Stimulated activated CD8-positive, alpha-beta memory T cell treated with anti-CD3 and anti-CD28 coated beads, Interleukin-15, amount 100 ng/mL, for 48 hours (primary cell): ENCODE data around the gene TP63.

Experiments
- DNase-seq, 2 donors: peaks; one replicate each; pipeline ENCODE4 v3.0.0-alpha.2; 2020; ENCODE audit warnings: low read depth in 2 of 2

Gene TP63

DNA sequence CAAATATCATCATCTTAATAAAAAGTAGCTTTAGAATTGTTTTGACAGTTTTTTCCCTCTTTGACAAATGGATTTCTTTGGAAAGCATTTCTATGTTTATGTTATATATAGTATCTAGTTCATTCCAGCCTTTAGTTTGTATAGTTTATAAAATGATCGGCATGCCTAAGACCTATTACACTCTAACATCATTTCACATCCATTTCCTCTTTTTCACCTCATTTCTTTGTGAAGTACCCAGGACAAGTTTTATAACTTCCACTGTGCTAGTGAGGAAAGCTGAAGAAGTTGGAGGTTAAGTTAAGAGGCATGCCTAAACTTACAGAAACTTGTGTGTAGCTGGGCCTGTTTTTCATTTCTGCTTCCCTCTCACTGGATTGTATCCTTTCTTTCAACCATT, 178.4 kb downstream of the TP63 start:
- no peak for DNase-seq

DNA sequence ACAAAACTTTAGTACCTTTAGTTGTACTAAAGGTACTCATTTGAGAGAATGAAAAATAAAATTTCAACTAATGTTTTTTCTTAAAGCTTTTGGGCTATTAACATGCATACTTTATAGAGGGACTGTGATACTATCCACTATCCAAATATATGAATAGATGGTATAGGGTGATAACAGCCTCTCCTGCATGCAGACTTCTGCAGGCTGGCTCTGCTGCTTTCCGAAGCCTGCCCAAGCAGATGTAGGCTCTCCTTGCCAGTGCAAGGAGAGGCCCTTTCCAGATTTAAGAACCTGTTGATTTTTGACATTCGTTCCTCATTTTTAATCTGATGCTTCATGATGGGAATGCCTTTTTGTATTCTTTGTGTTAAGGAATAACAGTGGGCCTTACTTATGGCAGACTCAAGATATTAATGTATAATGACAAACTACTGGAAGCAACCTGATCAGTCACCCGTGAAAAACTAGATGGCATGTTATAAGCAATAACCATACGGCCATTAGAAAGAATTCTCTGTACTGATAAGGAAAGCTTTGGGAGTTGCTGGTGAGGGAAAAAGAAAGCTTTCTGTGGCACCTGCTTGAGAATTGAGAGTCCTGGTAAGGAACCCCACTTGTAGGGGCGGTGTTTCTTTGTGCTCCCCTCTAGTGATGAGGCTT, 181.7 kb downstream of the TP63 start:
- no peak for DNase-seq

DNA sequence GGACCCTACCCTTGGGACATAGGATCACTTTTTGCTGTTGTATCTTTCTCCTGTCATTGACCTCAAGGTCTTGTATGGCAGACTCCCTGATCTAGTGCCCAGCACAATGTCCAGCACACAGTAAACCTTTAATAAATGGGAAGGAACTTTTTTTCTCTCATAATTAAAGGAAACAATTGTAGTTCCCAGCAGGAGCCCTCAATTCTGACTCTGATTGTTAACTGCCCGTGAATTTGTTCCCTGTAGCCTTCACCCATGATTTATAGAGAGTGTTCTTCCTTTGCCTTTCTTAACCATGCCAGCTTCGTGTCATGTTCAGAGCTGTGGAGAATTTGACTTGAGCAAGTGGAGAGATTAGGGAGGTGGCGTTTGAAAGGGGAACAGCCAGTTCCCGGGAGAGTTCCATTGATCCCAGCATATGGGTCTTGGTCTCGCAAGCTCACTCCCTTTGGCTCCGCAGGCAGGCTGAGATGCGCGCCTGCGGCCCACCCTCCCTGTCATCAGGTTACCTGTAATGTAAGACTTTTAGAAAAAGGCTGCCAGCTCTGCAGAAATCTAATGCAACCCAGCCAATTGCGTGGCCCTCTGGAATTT, 182.6 kb downstream of the TP63 start:
- DNase-seq = no peak

DNA sequence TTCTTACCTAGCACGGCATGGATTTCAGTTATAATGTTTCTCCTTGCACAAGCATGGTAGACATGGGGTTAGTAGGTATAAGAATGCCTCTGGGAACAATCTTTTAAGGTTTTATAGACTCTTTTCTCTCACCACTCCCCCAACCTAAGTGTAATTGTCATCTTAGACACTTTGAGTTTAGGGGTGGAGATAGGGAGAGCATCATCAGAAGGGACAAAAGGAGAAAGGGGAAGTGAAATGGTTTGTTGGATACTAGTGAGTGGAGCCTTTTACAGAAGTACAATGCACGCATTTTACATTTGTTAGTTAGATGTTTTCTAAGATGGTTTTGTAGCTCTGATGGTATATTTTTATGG, 189.2 kb downstream of the TP63 start:
- DNase-seq = no peak

DNA sequence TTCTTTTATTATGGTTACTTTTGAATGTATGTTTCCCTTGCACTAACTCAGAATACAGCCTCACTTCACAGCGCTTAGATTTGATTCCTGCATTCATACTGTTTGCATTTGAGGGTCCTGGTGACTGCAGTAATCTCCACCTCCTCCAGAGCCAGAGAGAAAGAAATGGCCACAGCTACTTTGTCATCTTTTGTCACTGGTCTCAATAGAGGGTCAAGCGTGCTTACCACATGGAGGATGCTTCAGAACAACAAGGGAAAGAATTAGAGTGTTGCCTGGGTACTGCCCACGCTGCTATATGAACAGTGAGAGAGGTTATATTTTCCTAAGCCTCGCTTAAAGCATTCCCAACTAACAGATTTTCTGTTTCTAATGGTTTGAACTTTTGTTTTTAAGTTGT, 190.1 kb downstream of the TP63 start:
- DNase-seq = no peak

DNA sequence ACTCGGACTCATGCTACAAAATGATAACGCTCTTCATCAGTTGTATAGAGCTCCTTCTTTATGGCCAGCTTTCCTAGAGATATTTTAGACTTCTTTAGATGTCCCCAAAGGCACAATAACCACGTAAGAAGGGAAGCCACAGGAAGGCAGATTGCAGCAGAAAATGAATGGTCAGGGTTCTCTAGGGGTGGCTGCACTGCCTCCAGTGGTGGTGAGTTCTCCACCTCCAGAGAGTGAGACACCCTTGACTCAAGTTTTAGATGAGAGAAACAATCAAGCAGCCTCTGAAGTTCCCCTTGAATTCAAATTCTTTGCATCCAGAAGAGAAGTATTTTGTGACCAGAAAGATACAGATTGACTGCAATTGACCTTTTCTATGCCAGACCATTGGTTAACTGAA, 191.5 kb downstream of the TP63 start:
- DNase-seq = no peak

DNA sequence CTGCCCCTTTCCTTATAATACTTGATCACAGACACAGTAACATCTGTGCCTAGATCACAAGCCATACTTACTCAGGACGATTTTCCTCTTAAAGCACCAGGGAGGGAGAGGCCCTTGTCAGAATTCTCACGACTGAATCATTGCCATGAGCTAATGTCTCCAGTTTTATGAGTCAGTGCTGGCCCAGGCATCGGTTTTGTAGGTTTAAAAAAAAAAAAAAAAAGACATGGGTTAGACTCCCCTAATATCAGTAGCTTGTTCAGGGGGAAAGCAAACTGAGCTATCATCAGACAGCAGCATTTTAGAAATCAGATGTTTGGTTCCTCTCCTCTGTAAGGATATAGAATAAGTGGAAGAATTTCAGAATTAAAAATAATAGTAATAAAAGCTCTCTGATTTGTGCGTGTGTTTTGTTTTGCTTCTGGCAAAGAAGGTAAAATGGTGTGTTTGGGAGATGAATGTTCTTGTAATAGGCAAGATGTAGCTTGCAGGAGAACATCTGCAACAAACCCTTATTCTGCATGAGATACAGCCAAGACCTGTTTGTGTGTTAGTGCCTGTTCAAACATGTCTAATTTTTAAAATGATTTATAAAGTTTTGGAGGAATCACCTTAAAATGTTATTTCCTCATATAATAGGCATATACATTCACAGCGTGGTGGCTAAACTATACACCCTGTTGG, 193.6 kb downstream of the TP63 start:
- DNase-seq = no peak

DNA sequence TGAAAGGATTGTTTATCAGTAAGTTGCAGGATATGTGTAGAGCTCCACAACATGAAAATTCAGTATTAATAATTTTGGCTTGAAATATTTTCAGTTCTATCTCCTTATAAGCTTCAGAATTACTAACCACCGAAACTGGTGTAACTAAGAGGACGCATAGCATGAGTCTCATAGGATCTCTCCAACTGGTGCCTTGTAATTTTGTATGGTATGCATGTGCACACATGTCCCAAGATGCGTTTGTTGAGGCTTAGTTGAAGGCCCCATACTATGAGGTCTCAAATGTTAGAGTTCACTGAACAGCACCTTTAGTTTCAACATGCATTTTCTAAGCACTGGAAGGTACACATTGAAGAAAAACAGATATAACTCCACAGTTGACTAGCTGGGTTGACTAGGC, 195.4 kb downstream of the TP63 start:
- DNase-seq = no peak

DNA sequence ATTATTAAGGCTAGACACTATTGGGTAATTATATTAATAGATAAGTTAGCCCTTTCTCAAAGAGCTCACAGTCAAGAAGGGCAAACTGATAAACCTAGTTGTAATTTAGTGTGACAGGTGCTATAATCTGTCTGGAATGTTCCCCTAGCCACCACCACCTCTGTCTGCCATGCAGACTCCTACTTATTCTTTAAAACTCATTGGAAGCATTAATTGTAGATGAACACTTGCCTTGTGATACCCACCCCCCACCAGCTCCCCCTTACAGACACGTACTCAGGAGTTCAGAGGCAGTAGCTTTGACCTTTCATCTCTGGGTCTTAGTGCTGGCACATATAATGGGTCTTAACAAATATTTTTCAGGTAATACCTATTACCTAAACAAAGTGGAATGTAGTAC, 195.9 kb downstream of the TP63 start:
- no peak for DNase-seq

DNA sequence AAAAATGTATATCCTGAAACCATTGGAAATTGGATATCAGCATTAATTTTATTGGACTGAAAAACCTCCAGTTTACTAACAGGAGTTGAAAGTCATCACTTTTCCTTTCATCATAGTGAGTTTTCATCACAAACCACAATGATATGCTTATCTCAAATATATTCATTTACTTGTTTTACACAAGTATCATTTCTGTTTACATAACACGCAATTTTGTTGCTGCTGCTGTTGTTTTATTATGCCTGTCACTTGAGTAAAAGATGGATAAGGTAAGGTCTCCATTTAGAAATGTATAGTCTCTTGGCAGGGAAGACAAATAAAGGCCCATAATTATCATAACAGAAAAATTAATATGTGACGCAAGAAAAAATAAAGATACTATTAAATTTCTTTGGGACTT, 199.2 kb downstream of the TP63 start:
- DNase-seq = no peak

DNA sequence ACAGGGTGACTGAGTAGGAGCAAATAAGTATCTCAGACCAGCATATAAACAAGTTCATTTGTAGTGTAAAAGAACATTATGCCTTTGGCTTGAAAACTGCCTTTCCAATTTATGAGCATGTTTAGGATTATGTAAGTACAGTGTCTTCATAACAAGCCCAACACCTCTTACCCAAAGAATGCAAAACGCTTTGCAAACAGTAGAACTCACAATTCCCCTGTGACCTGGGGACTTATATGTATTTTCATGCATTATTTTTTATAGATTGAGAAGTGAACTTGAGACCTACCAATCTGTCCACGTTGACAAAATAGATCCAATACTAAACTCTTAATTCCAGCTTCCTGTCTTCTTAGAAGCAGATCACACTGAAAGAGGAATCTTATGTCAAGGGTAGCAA, 202.1 kb downstream of the TP63 start:
- DNase-seq = no peak

DNA sequence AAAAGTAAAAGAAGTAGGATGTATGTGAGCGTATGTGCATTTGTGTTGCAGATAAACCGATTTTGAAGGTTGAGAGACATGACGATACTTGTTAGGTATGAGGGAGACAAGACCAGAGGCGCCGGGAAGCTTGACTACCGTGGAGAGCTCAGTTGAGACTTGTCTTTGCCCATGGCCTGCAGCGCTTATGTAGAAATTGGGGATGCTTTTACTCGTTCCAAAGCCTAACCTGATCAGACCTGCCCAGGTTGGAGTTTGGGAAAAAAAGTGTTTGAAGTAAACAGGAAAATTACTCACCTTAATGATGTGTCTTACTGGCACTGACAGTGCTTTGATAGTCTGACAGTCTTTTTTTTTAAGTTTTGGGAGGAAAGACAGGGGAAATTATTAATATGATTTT, 202.8 kb downstream of the TP63 start:
- DNase-seq = no peak

DNA sequence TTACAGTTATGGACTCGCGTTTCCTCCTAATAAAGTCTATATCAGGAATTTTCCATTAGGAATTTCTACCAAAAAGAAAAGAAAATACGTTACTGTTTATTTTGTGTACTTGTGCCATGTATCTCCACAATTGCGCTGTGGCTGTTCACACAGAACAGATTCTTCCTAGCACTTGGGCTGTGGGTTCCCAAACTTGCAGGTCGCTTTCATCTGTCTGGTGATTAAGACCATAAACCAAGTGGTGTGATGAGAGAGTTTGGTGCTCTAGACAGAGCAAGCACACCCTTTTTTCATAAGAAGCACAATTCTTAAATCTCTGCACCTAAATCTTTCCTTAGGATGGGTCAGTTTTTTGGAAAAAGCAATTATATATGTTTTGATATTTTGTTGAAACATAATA, 203.3 kb downstream of the TP63 start:
- DNase-seq = no peak

DNA sequence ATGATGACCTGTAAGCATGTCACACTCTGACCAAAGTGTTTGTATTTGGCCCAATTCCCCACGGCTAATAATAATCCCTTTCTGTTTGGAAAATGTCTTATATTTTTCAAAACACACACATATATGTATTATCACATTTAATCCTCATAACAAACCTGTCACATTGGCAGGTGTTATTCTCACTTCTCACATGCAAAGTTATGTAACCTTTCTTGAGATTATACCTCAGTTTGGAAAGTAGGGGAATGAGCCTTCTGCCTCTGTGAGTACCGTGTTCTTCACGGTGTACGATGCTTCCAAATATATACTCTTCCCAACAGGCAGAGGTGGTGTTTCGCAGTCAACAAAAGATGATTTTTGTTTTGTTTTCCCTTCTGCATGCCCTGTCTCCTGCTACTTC, 205.6 kb downstream of the TP63 start:
- no peak for DNase-seq

DNA sequence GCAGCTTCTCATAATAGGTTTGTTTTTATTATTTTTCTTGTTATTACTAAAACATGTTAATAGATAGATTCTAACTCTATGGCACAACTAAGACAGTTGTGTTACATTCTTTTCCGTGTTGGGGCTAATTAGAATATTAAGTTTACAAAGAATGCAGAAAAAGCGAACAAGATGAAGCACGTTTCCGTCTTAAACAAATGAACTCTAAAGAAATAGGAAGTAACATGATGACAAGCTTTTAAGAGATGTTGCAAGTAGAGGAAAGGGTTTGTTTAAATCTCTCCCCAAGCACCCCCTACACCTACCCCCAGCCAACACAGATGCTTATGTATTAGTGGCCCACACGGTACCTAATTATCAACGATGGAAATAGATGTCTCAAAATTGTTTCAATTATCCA, 207.1 kb downstream of the TP63 start:
- DNase-seq = no peak

DNA sequence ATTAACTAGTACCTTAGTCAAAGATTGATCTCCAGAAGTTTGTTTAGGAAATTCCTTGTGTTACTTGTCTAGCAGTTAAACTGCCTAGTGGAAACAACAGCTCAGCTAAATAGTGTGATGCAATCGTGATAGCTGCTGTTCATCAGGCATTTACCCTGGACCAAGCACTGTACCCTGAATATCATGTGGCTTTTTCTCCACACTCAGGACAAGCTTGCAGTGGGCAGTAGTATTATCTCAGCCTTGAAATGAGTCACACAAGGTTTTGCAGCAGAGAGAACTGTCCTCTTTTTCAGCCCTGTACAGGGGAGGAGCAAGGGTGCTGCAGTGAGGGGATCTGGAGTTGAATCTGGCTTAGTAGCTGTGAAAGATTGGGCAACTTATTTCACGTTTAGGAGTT, 208.4 kb downstream of the TP63 start:
- no peak for DNase-seq

DNA sequence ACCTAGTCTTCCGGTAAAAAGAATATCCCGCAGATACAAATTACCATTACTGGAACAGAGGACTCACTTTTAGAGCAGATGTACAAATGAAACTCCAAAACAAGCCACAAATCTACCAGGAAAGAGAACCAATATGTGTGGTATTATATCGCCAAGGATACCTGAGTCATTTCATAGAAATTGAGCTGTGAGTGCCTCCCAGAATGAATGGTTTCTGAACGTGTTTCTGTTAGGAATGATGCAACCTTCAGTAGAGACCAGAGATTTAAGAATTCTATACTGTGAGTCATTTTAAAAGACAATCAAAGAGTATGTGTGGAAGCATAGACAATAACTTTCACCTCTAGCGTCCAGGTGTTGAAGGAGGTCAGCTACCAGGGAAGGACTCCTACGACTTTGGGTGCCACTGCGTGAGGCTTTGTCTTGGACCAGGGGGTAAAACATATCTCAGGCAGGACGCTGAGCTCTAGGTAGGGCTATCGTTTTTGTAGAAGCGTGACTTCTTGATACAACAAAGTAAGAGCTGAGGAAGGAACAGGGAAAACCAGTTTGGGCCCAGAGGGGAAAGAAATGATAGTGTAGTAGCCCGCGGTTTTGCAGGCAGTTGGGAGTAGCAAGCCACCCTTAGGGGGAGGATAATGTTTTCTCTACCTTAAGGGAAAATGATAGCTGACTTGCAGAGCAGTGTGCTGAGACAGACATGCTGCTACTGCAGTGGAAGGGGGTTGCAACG, 210.4 kb downstream of the TP63 start:
- no peak for DNase-seq

DNA sequence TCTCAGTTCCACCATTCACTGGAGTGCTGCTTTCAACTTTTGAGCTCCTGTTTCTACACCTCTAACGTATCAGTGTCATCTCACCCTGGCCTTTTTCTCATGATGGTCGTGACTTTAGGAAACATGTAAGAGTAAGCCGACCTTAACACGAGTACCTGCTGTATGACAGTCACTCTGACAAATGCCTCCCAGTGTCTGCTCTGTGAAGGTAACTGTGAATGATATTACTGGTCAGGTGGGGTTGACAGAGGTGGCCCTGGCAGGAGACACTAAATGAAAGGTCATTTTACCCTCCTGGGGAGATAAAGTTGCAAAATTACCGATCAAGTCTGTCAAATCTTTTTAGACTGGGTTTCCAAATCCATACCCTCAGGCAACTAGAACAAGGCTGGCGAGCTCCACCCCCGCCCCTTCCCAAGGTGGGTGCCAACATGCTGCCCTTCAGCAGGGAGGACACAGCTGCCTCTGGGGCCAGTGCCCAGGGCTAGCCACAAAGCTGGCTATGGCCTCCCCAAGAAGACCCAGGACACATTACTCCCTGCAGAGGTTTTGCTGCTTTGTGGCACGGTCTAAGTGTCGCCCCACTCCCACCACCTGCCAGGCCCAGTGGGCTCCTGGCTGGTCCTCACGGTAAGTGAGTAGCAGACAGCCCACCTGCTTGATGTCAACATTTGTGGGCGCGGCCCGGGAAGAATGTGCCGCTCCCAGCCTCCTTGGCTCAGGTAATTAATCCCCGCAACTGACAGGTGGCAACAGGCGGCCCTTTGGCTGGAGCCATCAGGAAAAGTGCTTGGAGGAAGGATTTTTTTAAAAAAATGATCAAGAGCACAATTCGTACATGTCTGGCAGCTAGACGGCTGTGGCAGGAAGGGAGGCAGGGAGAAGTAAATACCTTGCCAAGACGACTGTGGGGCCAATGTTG, 211.8 kb downstream of the TP63 start:
- DNase-seq = no peak

DNA sequence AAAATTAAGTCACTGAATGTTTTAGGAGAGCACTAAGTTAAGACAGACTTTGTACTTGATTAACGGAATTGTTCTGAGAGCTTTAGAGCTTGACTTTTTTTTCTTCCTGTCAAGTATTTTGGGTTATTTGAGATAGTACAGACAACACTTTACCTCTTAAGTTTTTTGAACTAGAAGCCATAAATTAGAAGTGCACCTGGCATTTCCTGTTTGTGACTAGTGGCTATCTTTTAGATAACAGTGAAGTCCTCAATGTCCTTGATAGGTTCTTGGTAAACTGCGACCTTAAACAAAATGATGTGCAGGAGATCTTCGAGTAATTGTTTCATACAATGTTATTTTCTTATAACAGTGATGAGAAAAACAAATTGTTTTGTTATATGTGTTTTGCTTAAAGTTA, 213.9 kb downstream of the TP63 start:
- no peak for DNase-seq

DNA sequence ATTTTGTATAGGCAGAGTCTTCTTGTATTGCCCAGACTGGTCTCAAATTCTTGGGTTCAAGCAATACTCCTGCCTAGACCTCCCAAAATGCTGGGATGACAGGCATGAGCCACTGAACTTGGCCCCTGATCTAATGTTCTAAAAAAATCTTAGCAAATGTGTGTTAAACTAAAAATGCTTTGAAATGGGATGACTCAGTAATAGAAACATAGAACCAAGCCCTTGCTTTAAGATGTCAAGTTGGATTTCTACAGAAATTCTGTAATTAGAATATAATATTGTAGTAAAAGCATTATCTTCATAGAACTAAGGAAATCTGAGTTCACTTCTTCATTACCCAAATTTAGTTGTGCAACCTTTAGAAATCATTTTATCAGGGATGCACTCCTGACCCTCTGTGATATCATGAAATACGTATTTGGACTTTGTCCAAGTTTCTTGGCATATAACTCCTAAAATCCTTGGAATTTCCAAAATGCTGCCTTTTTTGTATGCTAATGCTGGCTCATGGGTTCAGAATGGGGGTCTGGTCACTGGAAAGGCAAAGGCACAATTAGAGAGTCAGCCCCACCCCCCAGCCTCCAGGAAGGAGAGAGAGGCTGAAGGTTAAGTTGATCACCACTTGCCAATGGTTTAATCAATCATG, 217.3 kb downstream of the TP63 start:
- no peak for DNase-seq

DNA sequence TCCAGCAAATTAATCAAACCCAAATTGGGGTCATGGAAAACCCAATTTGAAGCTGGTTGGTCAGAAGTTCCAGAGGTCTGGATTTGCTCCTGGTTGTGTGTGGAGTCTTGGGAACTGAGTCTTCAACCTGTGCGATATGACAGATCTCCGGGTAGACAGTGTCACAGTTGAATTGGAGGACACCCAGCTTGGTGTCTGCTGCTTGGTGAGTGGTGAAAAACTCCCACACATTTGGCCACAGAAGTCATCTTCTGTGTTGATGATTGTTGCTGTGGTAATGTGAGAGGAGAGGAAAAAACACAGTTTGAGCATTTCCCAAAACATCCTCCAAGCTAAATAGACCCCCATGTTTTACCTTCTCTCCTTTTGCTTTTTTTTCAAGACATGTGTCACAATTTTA, 218.1 kb downstream of the TP63 start:
- no peak for DNase-seq
